GM18909 (cell line): ENCODE measurements around the gene TMEM184A.

Experiments
- ATAC-seq: cut with Tn5 transposase; IDR thresholded peaks from one replicate; pipeline ENCODE4 v1.9.1; 2021; ENCODE audit warnings: mild to moderate bottlenecking; ENCODE audit not compliant: unreplicated experiment, poor library complexity

Gene TMEM184A

DNA sequence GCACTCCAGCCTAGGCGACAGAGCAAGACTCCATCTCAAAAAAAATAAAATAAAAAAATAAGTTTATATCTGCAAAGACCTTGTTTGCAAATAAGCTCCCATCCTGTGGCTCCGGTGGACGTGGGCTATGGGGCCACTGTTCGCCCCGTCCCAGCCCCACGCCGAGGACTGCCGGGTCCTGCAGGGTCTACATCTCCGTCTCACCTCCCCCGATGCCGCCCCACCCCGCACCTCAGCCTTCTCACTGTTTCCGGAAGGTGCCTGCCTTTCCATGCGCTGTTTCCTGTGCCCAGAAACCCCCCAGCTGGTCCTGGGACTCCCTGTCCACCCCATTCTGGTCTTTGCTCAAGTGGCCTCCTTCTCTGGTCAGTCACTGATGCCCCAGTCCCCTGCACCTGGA is 46.8 kb downstream of the TMEM184A start:
- ATAC-seq, result no peak

GRCh38 chr7:1508277-1508758 is 47.7 kb downstream of the TMEM184A start:
- no peak for ATAC-seq

DNA sequence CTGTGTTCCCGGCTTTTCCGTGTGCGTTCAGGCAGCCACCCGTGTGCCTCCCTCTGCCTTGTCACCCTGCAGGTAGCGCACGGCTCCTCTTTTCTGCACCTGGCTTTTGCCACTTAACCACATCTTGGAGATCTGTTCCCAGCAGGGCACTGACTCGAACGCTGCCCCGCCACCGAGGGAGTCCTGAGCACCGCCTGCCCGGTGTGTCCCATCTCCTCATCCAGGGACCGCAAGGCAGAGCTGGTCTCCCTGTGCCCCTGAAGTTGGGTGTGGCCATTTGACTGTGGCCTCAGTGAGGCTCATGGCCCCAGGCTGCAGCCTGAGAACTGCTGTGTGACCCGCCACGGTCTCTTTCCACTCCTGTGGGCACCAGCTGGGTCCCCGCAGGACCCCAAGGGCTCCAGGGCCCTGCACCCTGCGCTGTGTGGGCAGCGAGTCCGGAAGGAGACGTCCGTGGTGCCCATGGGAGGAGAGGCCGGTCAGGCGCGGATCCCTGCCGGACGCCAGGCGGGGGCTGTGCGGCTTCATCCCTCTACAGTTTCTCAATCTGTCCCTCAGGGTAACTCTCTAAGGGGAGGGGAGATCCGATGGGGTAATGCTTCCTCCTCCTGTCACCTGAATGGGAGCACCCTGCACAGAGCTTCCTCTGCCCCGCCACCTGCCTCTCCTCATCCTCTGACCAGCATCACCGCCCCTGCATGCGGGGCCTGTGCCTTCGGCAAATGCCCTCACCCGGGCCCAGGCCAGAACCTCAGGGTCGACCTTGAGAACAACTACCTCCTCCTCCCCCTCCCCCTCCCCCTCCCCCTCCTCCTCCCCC is 50.1 kb downstream of the TMEM184A start:
- no peak for ATAC-seq

DNA sequence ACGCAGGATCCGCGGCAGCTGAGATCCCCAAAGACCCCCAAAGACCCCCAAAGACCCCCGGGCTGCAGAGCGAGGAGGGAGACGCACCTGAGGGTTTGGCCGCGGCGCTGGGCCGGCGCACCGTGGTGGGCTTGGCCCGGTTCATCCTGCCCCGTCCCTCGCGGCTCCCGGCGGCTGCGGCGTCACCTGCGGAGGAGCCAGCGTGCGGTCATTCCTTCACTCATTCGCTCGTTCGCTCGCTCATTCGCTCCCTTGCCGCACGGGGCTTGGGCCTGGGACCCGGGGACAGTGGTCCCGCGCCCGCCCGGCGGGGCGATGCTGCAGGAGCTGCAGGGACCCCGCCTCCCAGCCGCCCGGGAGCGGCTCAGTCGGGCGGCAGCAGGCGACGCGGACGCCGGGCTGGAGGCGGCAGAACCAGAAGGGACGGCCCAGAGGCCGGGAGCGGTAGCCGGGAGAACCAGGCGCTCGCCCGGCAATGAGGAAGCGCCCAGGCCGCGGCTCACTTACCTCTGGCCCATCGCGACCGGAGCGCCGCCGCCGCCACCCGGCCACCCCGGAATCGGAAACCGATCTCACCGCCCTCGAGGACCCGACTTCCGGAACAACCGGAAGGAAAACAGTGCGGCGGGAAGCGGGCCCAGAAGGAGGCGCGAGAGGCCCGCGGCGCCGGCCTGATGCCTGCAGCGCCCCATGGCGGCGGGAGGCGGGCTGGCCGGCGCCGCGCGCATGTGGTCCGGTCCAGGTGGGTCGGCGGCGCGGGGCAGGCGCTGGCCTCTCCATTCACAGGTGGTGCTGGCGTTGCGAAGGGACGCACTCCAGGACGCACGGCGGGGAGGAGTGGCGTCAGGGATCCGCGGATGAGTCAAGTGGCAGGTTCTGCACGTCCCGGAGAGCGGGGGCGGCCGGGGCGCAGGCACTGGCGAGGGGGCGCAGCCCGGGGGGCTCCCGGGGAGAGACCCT is 51.9 kb downstream of the TMEM184A start, which contains the start of gene INTS1:
Gene INTS1 (minus strand): TSS at position 574 of the 960 bp plus-strand sequence. CDS start 429 bp downstream, at position 145.
- ATAC-seq, result peak; percentile 79

DNA sequence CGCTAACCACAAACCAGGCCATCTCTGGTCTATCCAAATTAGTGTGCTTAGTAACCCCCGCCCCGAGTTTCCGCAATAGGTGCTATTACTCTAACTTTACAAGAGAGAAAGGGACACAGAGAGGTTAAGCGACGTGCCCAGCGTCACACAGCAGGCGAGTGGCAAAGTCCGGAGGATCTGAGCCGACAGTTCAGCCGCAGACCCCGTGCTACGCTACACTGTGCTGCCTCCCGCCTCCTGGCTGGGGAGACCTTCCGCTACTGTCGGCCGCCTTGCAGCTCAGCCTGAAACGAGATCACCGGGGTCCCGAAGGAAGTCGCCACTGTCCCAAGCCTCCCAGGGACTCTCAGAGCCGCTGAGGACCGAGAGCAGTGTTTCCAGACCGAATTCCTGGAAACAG is 52.6 kb downstream of the TMEM184A start:
- no peak for ATAC-seq

DNA sequence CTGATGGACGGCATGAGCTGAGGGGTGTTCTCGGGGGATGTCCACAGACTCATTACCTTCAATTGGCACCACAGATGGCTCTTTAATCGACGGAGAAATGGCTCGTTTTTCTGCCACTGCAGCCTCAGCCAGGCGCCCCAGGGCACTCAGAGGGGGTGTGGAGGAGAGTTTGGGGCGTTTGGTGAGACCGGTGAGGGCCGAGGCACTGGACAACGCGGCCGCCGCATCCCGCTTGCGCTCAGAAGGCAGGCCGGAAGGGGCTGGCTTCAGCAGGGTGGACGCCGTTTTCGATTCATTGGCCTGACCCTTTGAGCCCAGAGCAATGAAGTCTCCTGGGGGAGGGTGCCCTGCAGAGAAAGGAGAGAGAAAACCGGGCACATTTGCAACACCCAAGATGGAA is 53.2 kb downstream of the TMEM184A start:
- ATAC-seq, result no peak

GRCh38 chr7:1501487-1502270 is 54.3 kb downstream of the TMEM184A start:
- ATAC-seq, result no peak

GRCh38 chr7:1500064-1500807 is 55.8 kb downstream of the TMEM184A start:
- no peak for ATAC-seq

GRCh38 chr7:1499367-1500029 is 56.5 kb downstream of the TMEM184A start:
- no peak for ATAC-seq

DNA sequence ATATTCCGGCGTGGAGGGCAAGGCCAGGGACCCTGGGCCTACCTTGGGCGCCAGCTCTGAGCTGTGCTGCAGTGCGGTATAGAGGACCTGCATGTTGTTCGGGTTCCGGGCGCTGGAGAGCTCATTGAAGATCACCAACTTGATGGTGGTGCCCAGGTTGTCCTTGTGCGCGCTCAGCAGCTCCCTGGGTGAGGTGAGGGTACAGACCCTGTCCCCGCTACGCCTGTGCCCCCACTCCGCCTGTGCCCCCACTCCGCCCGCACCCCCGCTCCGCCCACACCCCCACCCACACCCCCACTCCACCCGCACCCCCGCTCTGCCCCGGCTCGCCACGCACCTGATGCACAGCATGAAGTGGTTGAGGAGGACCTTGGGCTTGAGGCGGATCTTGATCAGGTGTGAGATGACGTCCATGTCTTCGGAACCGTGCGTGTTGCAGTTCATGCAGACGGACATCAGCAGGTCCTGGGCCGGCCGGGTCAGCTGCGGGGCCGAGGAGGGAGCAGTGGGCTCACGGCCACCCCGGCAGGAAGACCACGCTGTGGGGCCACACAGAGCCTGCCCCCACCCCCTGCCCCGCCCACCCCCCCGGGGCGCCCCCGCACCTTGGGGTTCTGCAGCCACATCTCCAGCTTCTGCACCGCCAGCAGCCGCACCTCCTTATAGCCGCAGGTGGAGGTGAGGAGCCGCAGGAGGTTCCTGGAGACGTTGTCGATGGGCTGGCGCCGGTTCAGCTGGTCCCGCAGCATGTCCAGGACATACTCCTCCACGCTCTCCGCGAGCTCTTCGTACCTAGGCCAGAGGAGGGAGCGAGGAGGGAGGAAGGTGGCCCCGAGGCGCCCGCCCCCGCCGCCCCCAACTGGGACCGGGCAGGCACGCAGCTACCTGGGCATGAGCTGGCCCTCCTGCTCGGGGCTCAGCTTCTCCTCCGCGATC is 57.4 kb downstream of the TMEM184A start:
- no peak for ATAC-seq

GRCh38 chr7:1497293-1497927 is 58.6 kb downstream of the TMEM184A start:
- no peak for ATAC-seq

- ATAC-seq, result no peak
Measured at GRCh38 chr7:1496531-1497292, 59.3 kb downstream of the TMEM184A start.

- ATAC-seq, result no peak
Measured at GRCh38 chr7:1495564-1496242, 60.3 kb downstream of the TMEM184A start.

- ATAC-seq, result no peak
Measured at GRCh38 chr7:1494866-1495563, 61.0 kb downstream of the TMEM184A start.

- no peak for ATAC-seq
Measured at GRCh38 chr7:1494447-1494846, 61.6 kb downstream of the TMEM184A start.

GRCh38 chr7:1493571-1493970 is 62.4 kb downstream of the TMEM184A start:
- ATAC-seq, result no peak
